ENCODE data around the gene MICU2. TPM values are rescaled to one million over a fixed set of nuclear protein-coding genes. Genes with fewer than 3 reads are reported as not detected.

The MICU2 gene
- total and polyA plus RNA-seq, 2 of the 4 experiments (the other 2 are of a cell fraction): 14.9 to 25.0 TPM

DNA sequence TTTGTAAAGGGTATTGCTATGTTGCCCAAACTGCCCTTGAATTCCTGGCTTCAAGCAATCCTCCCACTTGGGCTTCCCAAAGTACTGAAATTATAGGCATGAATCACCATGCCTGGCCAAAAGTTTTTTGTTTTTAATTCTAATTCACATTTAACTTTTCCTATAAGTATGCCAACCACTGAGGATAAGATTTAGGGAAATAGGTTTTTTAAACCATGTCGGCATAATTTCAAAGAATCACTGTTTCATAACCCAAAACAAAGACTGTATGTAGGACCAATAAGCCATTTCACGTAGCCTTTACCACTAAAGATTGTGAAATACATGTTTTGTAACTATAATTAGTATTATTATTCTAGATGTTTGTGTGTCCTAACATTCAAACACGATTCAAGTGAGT lies 153.0 kb downstream of the MICU2 start:
- Histone ChIP-seq H2BK120ac (ENCODE audit: low read depth, low read length) (no peak overlapping the region), H3K36me3 (ENCODE audit: control insufficient read depth, insufficient read depth, low read length) (no peaks in the 10 kb centered on the region), H4K91ac (ENCODE audit: insufficient read depth, low read depth, low read length) (no peak overlapping the region), H2BK20ac (ENCODE audit: low read depth, low read length) (no peak overlapping the region), H3K56ac (ENCODE audit: extremely low read depth, insufficient read depth, low read length) (no peak overlapping the region), H3K27me3 (ENCODE audit: control insufficient read depth, insufficient read depth, low read length) (no peaks in the 10 kb centered on the region), H3K4ac (ENCODE audit: low read depth, low read length) (no peak overlapping the region), H3K4me2 (ENCODE audit: low read depth, low read length) (no peak overlapping the region), H2AK9ac (replicated peaks; ENCODE audit: low read depth, low read length, poor library complexity) (no peak overlapping the region), H4K5ac (ENCODE audit: low read depth, low read length) (no peak overlapping the region), H3K9me1 (ENCODE audit: insufficient read depth, low read length) (no peaks in the 10 kb centered on the region), H2BK5ac (ENCODE audit: low read depth, low read length, poor library complexity, severe bottlenecking) (no peak overlapping the region), H3K9me3 (ENCODE audit: control insufficient read depth, insufficient read depth, low read length) (no peaks in the 10 kb centered on the region), H3K4me3 (ENCODE audit: insufficient read depth, low read depth, low read length) (no peak overlapping the region), H4K8ac (ENCODE audit: low read depth in 2 of 2, low read length in 2 of 2) (no peak overlapping the region), H3K79me1 (ENCODE audit: low read depth in 1 of 2, low read length in 2 of 2) (peaks cover 9 to 33% of the 10 kb centered on the region in 2 experiments; a peak in 3 of 4 replicates), H3K14ac (replicated peaks; ENCODE audit: low read depth, low read length) (no peak overlapping the region), H3K9ac (ENCODE audit: low read depth, low read length) (no peak overlapping the region), H4K20me1 (ENCODE audit: insufficient read depth, low read length) (no peaks in the 10 kb centered on the region; the same call in 1 of the 2 replicates), H3K23ac (ENCODE audit: low read depth, low read length) (no peak overlapping the region), H3K27ac (ENCODE audit: insufficient read depth, low read length) (no peak overlapping the region), H3K18ac (ENCODE audit: low read depth, low read length) (no peak overlapping the region), H2AK5ac (ENCODE audit: low read depth, low read length) (no peak overlapping the region), H2BK15ac (ENCODE audit: low read depth, low read length) (no peak overlapping the region), H2AFZ (replicated peaks; ENCODE audit: low read length, poor library complexity) (no peak overlapping the region), H3K4me1 (ENCODE audit: control insufficient read depth, insufficient read depth, low read length) (no peaks in the 10 kb centered on the region)
- POLR2A ChIA-PET (ENCODE audit: unreplicated experiment): interaction anchor here (0.6 to 0.7 kb wide), 2 partner anchors 389 to 881 kb away, joined by 4 to 5 read pairs; partner anchors contain the start of gene LATS2
- no TSS peak for BruUV-seq (replicated peaks)
- intact Hi-C loops (cut with micrococcal nuclease) (no loop called here), dilution Hi-C loops (cut with HindIII; ENCODE audit: low sequenced_read_pairs, unreplicated experiment) (no loop called here), in situ Hi-C loops (cut with MboI; ENCODE audit: low sequenced_read_pairs) (no loop called here)
- no CpG with 5 or more reads among the region's 3 CpGs for WGBS, 2 experiments (ENCODE audit: extremely low coverage in 2 of 2, insufficient read length in 1 of 2)
- DNase-seq: no peak
- CTCF ChIA-PET: no interaction called here
- ATAC-seq (ENCODE audit: low read depth): no peak
- TF ChIP-seq MAFK (IDR thresholded peaks at IDR 0.05; ENCODE audit: low read depth, low read length) (0 out of 2 replicates have a peak, but pooled peaks have one; percentile 10), BHLHE40 (IDR thresholded peaks at IDR 0.05; ENCODE audit: low read depth, low read length) (no peak), CEBPB (IDR thresholded peaks at IDR 0.05; ENCODE audit: low read depth, low read length) (peak; percentile 59)

Measured in IMR-90 (cell line).